ENCODE measurements around the gene PPTC7.

Gene PPTC7

GRCh38 chr12:110514363-110514762 lies 68.8 kb downstream of the PPTC7 start:
- Histone ChIP-seq H3K27me3 (ENCODE audit: insufficient read depth, poor library complexity, severe bottlenecking) (no peaks in the 10 kb centered on the region), H3K4me3 (replicated peaks; ENCODE audit: insufficient read depth, low read length) (no peak overlapping the region), H3K27ac (replicated peaks) (no peak overlapping the region)
- DNase-seq (ENCODE audit: low read depth in 1 of 2, low spot score in 1 of 2) = no peak
- TF ChIP-seq POLR2AphosphoS5 (IDR thresholded peaks at IDR 0.05; ENCODE audit: low read depth) (no peak), GABPA (IDR thresholded peaks at IDR 0.05; ENCODE audit: low read depth) (no peak), SPI1 (IDR thresholded peaks at IDR 0.05; ENCODE audit: borderline replicate concordance, low read depth) (no peak), CTCF (IDR thresholded peaks at IDR 0.05; ENCODE audit: insufficient read depth, low read length) (no peak)
- TF ChIP-seq, protein P1, sequence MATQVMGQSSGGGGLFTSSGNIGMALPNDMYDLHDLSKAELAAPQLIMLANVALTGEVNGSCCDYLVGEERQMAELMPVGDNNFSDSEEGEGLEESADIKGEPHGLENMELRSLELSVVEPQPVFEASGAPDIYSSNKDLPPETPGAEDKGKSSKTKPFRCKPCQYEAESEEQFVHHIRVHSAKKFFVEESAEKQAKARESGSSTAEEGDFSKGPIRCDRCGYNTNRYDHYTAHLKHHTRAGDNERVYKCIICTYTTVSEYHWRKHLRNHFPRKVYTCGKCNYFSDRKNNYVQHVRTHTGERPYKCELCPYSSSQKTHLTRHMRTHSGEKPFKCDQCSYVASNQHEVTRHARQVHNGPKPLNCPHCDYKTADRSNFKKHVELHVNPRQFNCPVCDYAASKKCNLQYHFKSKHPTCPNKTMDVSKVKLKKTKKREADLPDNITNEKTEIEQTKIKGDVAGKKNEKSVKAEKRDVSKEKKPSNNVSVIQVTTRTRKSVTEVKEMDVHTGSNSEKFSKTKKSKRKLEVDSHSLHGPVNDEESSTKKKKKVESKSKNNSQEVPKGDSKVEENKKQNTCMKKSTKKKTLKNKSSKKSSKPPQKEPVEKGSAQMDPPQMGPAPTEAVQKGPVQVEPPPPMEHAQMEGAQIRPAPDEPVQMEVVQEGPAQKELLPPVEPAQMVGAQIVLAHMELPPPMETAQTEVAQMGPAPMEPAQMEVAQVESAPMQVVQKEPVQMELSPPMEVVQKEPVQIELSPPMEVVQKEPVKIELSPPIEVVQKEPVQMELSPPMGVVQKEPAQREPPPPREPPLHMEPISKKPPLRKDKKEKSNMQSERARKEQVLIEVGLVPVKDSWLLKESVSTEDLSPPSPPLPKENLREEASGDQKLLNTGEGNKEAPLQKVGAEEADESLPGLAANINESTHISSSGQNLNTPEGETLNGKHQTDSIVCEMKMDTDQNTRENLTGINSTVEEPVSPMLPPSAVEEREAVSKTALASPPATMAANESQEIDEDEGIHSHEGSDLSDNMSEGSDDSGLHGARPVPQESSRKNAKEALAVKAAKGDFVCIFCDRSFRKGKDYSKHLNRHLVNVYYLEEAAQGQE (IDR thresholded peaks at IDR 0.05; ENCODE audit: insufficient replicate concordance, low read depth) = no peak

DNA sequence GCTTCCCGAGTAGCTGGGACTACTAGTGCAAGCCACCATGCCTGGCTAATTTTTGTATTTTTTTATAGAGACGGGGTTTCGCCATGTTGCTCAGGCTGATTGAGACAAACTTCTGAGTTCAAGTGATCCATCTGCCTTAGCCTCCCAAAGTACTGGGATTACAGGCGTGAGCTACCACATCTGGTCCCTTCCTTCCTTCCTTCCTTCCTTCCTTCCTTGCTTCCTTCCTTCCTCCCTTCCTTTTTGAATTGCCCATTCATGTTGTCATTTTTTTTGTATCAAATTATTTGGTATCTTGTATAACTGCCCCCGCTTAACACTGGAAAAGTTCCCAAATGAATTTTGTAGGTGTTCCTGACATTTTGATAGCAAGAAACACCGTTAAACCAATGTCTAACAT lies 69.3 kb downstream of the PPTC7 start:
- no peaks in the 10 kb centered on the region for H3K27me3 ChIP-seq (ENCODE audit: insufficient read depth, poor library complexity, severe bottlenecking)
- no peak for TF ChIP-seq POLR2AphosphoS5 (IDR thresholded peaks at IDR 0.05; ENCODE audit: low read depth)
- H3K27ac ChIP-seq (replicated peaks) = no peak overlapping the region
- DNase-seq (ENCODE audit: low read depth in 1 of 2, low spot score in 1 of 2) = no peak
- H3K4me3 ChIP-seq (replicated peaks; ENCODE audit: insufficient read depth, low read length) = no peak overlapping the region

GRCh38 chr12:110508071-110508586 lies 75.0 kb downstream of the PPTC7 start:
- Histone ChIP-seq H3K4me3 (replicated peaks; ENCODE audit: insufficient read depth, low read length) (no peak overlapping the region), H3K27me3 (ENCODE audit: insufficient read depth, poor library complexity, severe bottlenecking) (no peaks in the 10 kb centered on the region), H3K27ac (replicated peaks) (no peak overlapping the region)
- TF ChIP-seq CTCF (IDR thresholded peaks at IDR 0.05; ENCODE audit: insufficient read depth, low read length) (no peak), GABPA (IDR thresholded peaks at IDR 0.05; ENCODE audit: low read depth) (no peak), SPI1 (IDR thresholded peaks at IDR 0.05; ENCODE audit: borderline replicate concordance, low read depth) (no peak), POLR2AphosphoS5 (IDR thresholded peaks at IDR 0.05; ENCODE audit: low read depth) (no peak)
- TF ChIP-seq, protein P1 (IDR thresholded peaks at IDR 0.05; ENCODE audit: insufficient replicate concordance, low read depth) = no peak
- no peak for DNase-seq (ENCODE audit: low read depth in 1 of 2, low spot score in 1 of 2)

DNA sequence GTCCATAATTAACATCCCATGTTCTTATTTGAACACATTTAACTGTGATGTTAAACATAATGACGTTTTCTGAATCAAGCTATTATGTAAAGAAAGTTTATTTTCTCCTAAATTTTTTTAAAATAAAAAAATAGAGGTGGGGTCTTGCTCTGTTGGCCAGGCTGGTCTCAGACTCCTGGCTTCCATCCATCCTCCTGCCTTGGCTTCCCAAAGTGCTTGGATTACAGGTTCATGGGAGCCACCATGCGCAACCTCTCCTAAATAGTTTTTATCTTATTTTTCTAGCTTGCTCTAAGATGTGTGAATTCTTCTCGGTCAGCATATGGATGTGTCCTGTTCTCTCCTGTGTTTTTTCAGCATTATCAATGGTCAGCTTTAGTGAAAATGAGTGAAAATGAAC lies 77.8 kb downstream of the PPTC7 start:
- no peak for DNase-seq (ENCODE audit: low read depth in 1 of 2, low spot score in 1 of 2)
- H3K27ac ChIP-seq (replicated peaks) = no peak overlapping the region
- H3K27me3 ChIP-seq (ENCODE audit: insufficient read depth, poor library complexity, severe bottlenecking) = no peaks in the 10 kb centered on the region
- H3K4me3 ChIP-seq (replicated peaks; ENCODE audit: insufficient read depth, low read length) = no peak overlapping the region
- no peak for TF ChIP-seq POLR2AphosphoS5 (IDR thresholded peaks at IDR 0.05; ENCODE audit: low read depth)
- no peak for TF ChIP-seq SPI1 (IDR thresholded peaks at IDR 0.05; ENCODE audit: borderline replicate concordance, low read depth)
- TF ChIP-seq GABPA (IDR thresholded peaks at IDR 0.05; ENCODE audit: low read depth) = no peak
- TF ChIP-seq, protein P1 (IDR thresholded peaks at IDR 0.05; ENCODE audit: insufficient replicate concordance, low read depth) = no peak
- no peak for TF ChIP-seq CTCF (IDR thresholded peaks at IDR 0.05; ENCODE audit: insufficient read depth, low read length)

Data from HL-60 (cell line).